ENCODE measurements around the gene LIMS2.

The LIMS2 gene

GRCh38 chr2:127644066-127645025, 31.0 kb downstream of the LIMS2 start:
- no peak for DNase-seq

GRCh38 chr2:127643439-127644065, 31.8 kb downstream of the LIMS2 start:
- DNase-seq, result no peak

- DNase-seq, result no peak
Measured at GRCh38 chr2:127642706-127643438, 32.5 kb downstream of the LIMS2 start.

GRCh38 chr2:127641846-127642507, 33.4 kb downstream of the LIMS2 start:
- no peak for DNase-seq

- no peak for DNase-seq
Measured at GRCh38 chr2:127641133-127641532, 34.2 kb downstream of the LIMS2 start.

- DNase-seq, result no peak
Measured at GRCh38 chr2:127640082-127641072, 35.0 kb downstream of the LIMS2 start.

GRCh38 chr2:127639111-127639474, 36.2 kb downstream of the LIMS2 start:
- DNase-seq, result no peak

- DNase-seq, result no peak
Measured at GRCh38 chr2:127638361-127639110, 36.8 kb downstream of the LIMS2 start.

- no peak for DNase-seq
Measured at GRCh38 chr2:127637725-127638252, 37.5 kb downstream of the LIMS2 start.

GRCh38 chr2:127637236-127637630, 38.1 kb downstream of the LIMS2 start:
- DNase-seq, result no peak

GRCh38 chr2:127636248-127637235, 38.8 kb downstream of the LIMS2 start:
- DNase-seq, result no peak

- no peak for DNase-seq
Measured at GRCh38 chr2:127635380-127636237, 39.7 kb downstream of the LIMS2 start.

- no peak for DNase-seq
Measured at GRCh38 chr2:127634626-127635379, 40.5 kb downstream of the LIMS2 start.

- DNase-seq, result no peak
Measured at GRCh38 chr2:127634066-127634617, 41.2 kb downstream of the LIMS2 start.

- DNase-seq, result no peak
Measured at GRCh38 chr2:127633556-127634065, 41.7 kb downstream of the LIMS2 start.

- no peak for DNase-seq
Measured at GRCh38 chr2:127632592-127633489, 42.5 kb downstream of the LIMS2 start.
